Measurements from ENCODE around the gene NR2F1-AS1. TPM values are rescaled to one million over a fixed set of nuclear protein-coding genes. Genes with fewer than 3 reads are reported as not detected.
A peak's percentile ranks its signal among the peaks of the same experiment; 100 is the strongest.

NR2F1-AS1 gene
- total and polyA plus RNA-seq, 2 of the 4 experiments (the other 2 are of a cell fraction): 12.5 to 12.8 TPM

DNA sequence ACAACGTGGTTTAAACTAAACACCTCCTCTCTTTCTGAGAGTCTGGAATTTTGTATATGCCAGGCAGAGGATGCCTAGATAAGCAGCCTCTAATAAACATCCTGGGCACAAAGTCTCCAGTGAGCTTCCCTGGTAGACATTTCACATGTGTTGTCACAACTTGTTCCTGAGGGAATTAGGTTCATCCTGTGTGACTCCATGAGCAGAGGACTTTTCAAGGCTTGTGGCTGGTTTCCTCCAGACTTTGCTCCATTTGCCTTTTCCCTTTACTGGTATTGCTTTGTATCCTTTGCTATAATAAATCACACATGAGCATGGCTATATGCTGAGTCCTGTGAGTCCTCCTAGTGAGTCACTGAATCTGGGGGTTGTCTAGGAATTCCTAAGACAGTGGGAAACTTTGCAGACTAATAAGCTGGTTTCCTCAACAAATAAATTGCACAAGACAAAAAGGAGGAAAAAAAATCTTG is 77.4 kb downstream of the NR2F1-AS1 start:
- peak; percentile 81 for TF ChIP-seq CEBPB (IDR thresholded peaks at IDR 0.05; ENCODE audit: low read depth, low read length)
- TF ChIP-seq NFE2L2 (IDR thresholded peaks at IDR 0.05; ENCODE audit: low read depth, low read length): no peak
- no peak for TF ChIP-seq CHD1 (IDR thresholded peaks at IDR 0.05; ENCODE audit: low read depth, low read length)
- peak; percentile 53 for TF ChIP-seq MAFK (IDR thresholded peaks at IDR 0.05; ENCODE audit: low read depth, low read length)
- 0 out of 2 replicates have a peak, but pooled peaks have one; percentile 7 for TF ChIP-seq RAD21 (IDR thresholded peaks at IDR 0.05; ENCODE audit: low read length)
- peak; percentile 95 for TF ChIP-seq FOS (IDR thresholded peaks at IDR 0.05; ENCODE audit: low read depth, low read length)
- peak; percentile 44; the same call in 1 of the 2 replicates for TF ChIP-seq MAZ (IDR thresholded peaks at IDR 0.05; ENCODE audit: borderline replicate concordance, low read depth, low read length)
- no peaks in the 10 kb centered on the region for H3K27me3 ChIP-seq (ENCODE audit: control insufficient read depth, insufficient read depth, low read length)
- H4K20me1 ChIP-seq (ENCODE audit: insufficient read depth, low read length): peaks cover 3% of the 10 kb centered on the region; the same call in 1 of the 2 replicates
- peak overlapping the region; percentile 72; the same call in 1 of the 2 replicates for H3K18ac ChIP-seq (ENCODE audit: low read depth, low read length)
- peak; percentile 97 for DNase-seq
- POLR2A ChIA-PET (ENCODE audit: unreplicated experiment): interaction anchor here (0.5 kb wide), 1 partner anchor 30 kb away, joined by 3 read pairs; no protein-coding TSS in a partner anchor
- no CpG with 5 or more reads among the region's 1 CpG for WGBS, 2 experiments (ENCODE audit: extremely low coverage in 2 of 2, insufficient read length in 1 of 2)
- no peak overlapping the region for H2AFZ ChIP-seq (replicated peaks; ENCODE audit: low read length, poor library complexity)
- H3K4me2 ChIP-seq (ENCODE audit: low read depth, low read length): peak overlapping the region; percentile 83
- peak overlapping the region; percentile 95 for H2BK20ac ChIP-seq (ENCODE audit: low read depth, low read length)
- H3K79me1 ChIP-seq (ENCODE audit: low read depth in 1 of 2, low read length in 2 of 2): peaks cover 4 to 24% of the 10 kb centered on the region in 2 experiments; a peak in 2 of 4 replicates
- H3K9ac ChIP-seq (ENCODE audit: low read depth, low read length): no peak overlapping the region
- peak overlapping the region; percentile 94 for H2BK120ac ChIP-seq (ENCODE audit: low read depth, low read length)
- intact Hi-C loops (cut with micrococcal nuclease) (loop anchor here (2.0 kb wide), 1 partner anchor 71 kb away; no protein-coding TSS in a partner anchor), in situ Hi-C loops (cut with MboI; ENCODE audit: low sequenced_read_pairs) (no loop called here), dilution Hi-C loops (cut with HindIII; ENCODE audit: low sequenced_read_pairs, unreplicated experiment) (no loop called here)
- H3K36me3 ChIP-seq (ENCODE audit: control insufficient read depth, insufficient read depth, low read length): no peaks in the 10 kb centered on the region; the same call in 1 of the 2 replicates
- peak overlapping the region; percentile 70 for H3K27ac ChIP-seq (ENCODE audit: insufficient read depth, low read length)
- H2AK5ac ChIP-seq (ENCODE audit: low read depth, low read length): peak overlapping the region; percentile 81
- peak overlapping the region; percentile 22; the same call in 1 of the 2 replicates for H4K5ac ChIP-seq (ENCODE audit: low read depth, low read length)
- H3K23ac ChIP-seq (ENCODE audit: low read depth, low read length): peak overlapping the region; percentile 86
- H2AK9ac ChIP-seq (replicated peaks; ENCODE audit: low read depth, low read length, poor library complexity): no peak overlapping the region
- no peaks in the 10 kb centered on the region for H3K9me1 ChIP-seq (ENCODE audit: insufficient read depth, low read length)
- no peaks in the 10 kb centered on the region for H3K9me3 ChIP-seq (ENCODE audit: control insufficient read depth, insufficient read depth, low read length)
- peak overlapping the region; percentile 96 for H2BK5ac ChIP-seq (ENCODE audit: low read depth, low read length, poor library complexity, severe bottlenecking)
- peak overlapping the region; percentile 18; the same call in 1 of the 2 replicates for H4K91ac ChIP-seq (ENCODE audit: insufficient read depth, low read depth, low read length)
- H3K56ac ChIP-seq (ENCODE audit: extremely low read depth, insufficient read depth, low read length): peak overlapping the region; percentile 94
- peak overlapping the region; percentile 76; the same call in 2 of the 3 replicates for H2BK15ac ChIP-seq (ENCODE audit: low read depth, low read length)
- ATAC-seq (ENCODE audit: low read depth): peak; percentile 99
- H3K4me1 ChIP-seq (ENCODE audit: control insufficient read depth, insufficient read depth, low read length): peaks cover 4% of the 10 kb centered on the region
- BruUV-seq (replicated peaks): no TSS peak
- peak overlapping the region; percentile 89 for H3K14ac ChIP-seq (replicated peaks; ENCODE audit: low read depth, low read length)
- H3K4me3 ChIP-seq (ENCODE audit: insufficient read depth, low read depth, low read length): no peak overlapping the region
- peak overlapping the region in 1 of 2 experiments; percentile 71; a peak in 2 of 4 replicates for H4K8ac ChIP-seq (ENCODE audit: low read depth in 2 of 2, low read length in 2 of 2)
- H3K4ac ChIP-seq (ENCODE audit: low read depth, low read length): peak overlapping the region; percentile 89
- CTCF ChIA-PET: interaction anchor here (0.6 kb wide), 2 partner anchors 34 to 319 kb away, joined by 3 read pairs; no protein-coding TSS in a partner anchor

Data from IMR-90 (cell line).